Kidney (tissue), 14 donors: ENCODE measurements around the gene DDX55. TPM values are rescaled to one million over a fixed set of nuclear protein-coding genes. Genes with fewer than 3 reads are reported as not detected.

ENCODE experiments used
- DNase-seq, 5 donors: peaks; one replicate each; pipeline ENCODE4 v3.0.0-alpha.2; 2013 to 2020
- FAIRE-seq: peaks from 2 replicates; lab custom pipeline; 2012; peaks lifted over from hg19 to GRCh38; lab: Jason Lieb, UNC
- H3K27ac ChIP-seq, 2 donors: one replicate each; pipeline ENCODE4 v1.7.0; 2013; ENCODE audit warnings: low read depth in 2 of 2, low read length in 2 of 2, inconsistent platforms in 1 of 2
- H3K27me3 ChIP-seq: one replicate; pipeline ENCODE4 v1.7.1; 2013; ENCODE audit warnings: low read length, inconsistent platforms; ENCODE audit not compliant: control insufficient read depth, insufficient read depth
- H3K36me3 ChIP-seq, 3 donors: one replicate each; pipeline versions ENCODE4 v1.7.0 to v1.7.1; 2013; ENCODE audit warnings: low read length in 3 of 3, control low read depth in 1 of 3, inconsistent platforms in 1 of 3; ENCODE audit not compliant: insufficient read depth in 3 of 3, control insufficient read depth in 2 of 3
- H3K4me1 ChIP-seq, 3 donors: one replicate each; pipeline versions ENCODE4 v1.7.0 to v1.7.1; 2013; ENCODE audit warnings: low read length in 3 of 3, inconsistent platforms in 1 of 3, low read depth in 1 of 3; ENCODE audit not compliant: control insufficient read depth in 2 of 3, insufficient read depth in 2 of 3
- H3K4me3 ChIP-seq, 3 donors: one replicate each; pipeline versions ENCODE4 v1.7.0 to v1.8.1; 2013; ENCODE audit warnings: low read length in 3 of 3, control low read depth in 1 of 3, inconsistent platforms in 1 of 3
- H3K9ac ChIP-seq, 3 donors: one replicate each; pipeline versions ENCODE4 v1.7.0 to v1.7.1; 2013; ENCODE audit warnings: low read length in 3 of 3, control low read depth in 1 of 3, inconsistent platforms in 1 of 3
- H3K9me3 ChIP-seq, 3 donors: one replicate each; pipeline versions ENCODE4 v1.7.0 to v1.7.1; 2013; ENCODE audit warnings: low read length in 3 of 3, control low read depth in 1 of 3, inconsistent platforms in 1 of 3; ENCODE audit not compliant: control insufficient read depth in 2 of 3, insufficient read depth in 1 of 3
- intact Hi-C: fragments of 100-400 bp; cut with DNase I; formaldehyde crosslinking; loops from one replicate; pipeline ENCODE4 v1.11.1; 2022
- polyA plus RNA-seq: library from polyadenylated mRNA; stranded (reverse); fragments of 350-450 nt; fragmentation: Illumina TruSeq; extraction: RNeasy Lipid Tissue Mini Kit (QIAGEN cat#74804); gene quantifications from one replicate; pipeline ENCODE4 v1.2.3, GENCODE V29; 2014; ENCODE audit warnings: low read depth, low replicate concordance; ENCODE audit not compliant: insufficient read depth
- total RNA-seq: library from RNA; stranded (reverse); fragmentation: NEBNext Ultra II Directional; extraction: Animal tissue kit (Norgen Biotek cat#: 25700); gene quantifications from one replicate; pipeline ENCODE4 v1.2.1, GENCODE V29; 2021
- TF ChIP-seq, protein P1 (sequence below): IDR thresholded peaks from 3 replicates; pipeline ENCODE4 v1.5.1; 2012; ENCODE audit warnings: mild to moderate bottlenecking, moderate library complexity, borderline replicate concordance; ENCODE audit not compliant: insufficient read depth; ENCODE audit errors: extremely low read depth
- donor health status: control.
- donor health status: control.
- donor health status: control.
- donor health status: control.
- donor health status: control.
- donor health status: DM: yes; HTN: yes; CAD: no.
- donor health status: Normal renal cell carcinoma (clear cell type).

DDX55 gene
- total and polyA plus RNA-seq, 2 donors from 2014 or later, result 9.2 to 20.3 TPM

DNA sequence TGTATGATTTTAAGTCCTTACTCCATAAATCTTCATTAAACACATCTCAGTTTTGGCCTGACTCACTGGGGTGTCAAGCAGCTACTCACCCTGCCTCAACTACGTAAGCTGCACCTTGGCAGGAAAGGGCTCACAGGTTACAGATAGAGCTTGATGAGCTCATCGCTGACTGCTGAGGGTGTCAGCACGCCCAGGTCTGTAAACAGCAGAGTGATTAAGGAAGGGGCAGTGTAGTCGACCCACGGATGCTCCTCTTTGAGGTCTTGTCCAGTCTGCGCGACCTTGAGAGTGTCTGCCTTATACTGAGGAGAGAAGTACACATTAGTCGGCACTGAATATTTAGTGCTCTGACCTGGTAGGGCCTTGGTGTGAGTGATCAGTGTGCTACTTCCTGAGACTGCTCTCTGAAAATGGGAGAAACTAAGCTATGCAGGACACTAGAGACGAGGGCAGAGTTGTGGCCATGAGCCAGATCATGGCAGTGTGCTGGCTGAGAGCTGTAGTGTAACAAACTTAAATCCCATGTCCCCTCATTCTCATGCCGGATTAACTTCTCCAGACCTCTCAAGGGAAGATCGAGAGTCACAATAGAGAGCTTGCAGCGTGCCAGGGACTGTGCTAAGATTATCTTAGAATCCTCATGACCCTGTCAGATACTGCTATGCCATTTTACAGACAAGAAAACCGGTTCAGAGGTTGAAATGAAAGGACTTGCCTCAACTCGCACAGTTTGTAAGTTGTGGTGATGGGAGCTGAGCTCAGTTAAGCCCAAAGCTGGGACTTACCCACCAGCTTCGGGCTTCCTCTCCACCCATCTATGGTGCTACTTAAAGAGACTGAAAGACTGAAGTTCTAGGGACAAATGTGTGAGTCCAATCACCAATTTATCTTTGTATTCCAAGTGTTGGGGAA lies 20.0 kb downstream of the DDX55 start:
- no peak overlapping the region for H3K4me3 ChIP-seq
- DNase-seq (no peak), FAIRE-seq (no peak)
- H3K27ac ChIP-seq, result no peak overlapping the region
- H3K9ac ChIP-seq, result no peak overlapping the region
- no peaks in the 10 kb centered on the region for H3K9me3 ChIP-seq
- TF ChIP-seq, protein P1, sequence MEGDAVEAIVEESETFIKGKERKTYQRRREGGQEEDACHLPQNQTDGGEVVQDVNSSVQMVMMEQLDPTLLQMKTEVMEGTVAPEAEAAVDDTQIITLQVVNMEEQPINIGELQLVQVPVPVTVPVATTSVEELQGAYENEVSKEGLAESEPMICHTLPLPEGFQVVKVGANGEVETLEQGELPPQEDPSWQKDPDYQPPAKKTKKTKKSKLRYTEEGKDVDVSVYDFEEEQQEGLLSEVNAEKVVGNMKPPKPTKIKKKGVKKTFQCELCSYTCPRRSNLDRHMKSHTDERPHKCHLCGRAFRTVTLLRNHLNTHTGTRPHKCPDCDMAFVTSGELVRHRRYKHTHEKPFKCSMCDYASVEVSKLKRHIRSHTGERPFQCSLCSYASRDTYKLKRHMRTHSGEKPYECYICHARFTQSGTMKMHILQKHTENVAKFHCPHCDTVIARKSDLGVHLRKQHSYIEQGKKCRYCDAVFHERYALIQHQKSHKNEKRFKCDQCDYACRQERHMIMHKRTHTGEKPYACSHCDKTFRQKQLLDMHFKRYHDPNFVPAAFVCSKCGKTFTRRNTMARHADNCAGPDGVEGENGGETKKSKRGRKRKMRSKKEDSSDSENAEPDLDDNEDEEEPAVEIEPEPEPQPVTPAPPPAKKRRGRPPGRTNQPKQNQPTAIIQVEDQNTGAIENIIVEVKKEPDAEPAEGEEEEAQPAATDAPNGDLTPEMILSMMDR, result no peak
- no peaks in the 10 kb centered on the region for H3K27me3 ChIP-seq
- H3K4me1 ChIP-seq, result no peaks in the 10 kb centered on the region
- peaks cover 15 to 67% (median 51%) of the 10 kb centered on the region in 3 donors for H3K36me3 ChIP-seq
- intact Hi-C loops, result no loop called here

DNA sequence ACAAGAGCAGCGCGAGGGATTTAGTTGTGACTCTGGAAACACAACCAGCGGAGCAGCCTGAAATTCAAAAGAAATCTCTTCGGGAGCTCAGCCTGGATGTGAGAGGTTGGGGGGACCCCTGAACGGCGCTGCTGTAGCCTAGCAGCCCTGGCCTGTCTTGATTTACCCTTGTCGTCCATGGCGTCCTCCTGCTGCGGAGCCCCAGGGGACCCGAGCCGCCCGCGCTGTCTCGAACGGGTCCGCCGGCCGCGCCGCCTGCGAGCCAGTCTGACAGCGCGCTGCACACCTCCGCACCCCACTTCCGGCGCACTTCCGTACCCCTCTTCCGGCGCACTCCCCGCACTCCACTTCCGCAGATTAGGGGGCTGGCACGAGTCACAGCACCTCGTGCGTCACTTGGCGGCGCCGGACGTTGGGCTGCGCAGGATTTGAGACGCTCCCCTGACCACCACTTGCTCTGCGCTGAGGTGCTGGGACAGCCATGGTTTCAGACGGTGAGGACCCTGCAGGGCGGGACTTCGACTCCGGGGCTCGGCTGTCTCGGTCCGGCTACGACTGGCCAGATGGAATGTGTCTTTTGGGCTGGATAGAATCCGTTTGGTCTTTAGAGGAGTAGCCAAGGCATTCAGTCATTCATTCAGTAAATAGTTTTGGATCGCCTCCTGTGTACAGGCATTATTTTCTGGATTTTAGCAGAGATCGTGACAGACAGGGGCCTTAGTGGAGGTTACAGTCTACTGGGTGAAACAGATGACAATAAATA lies 31.7 kb downstream of the DDX55 start, which contains the start of the genes EIF2B1 and GTF2H3:
Gene EIF2B1, minus strand, starts transcription at position 308 of the 763 bp plus-strand sequence. Its CDS starts 129 bp downstream, at position 179.
Gene GTF2H3, plus strand, starts transcription at position 451 of the 763 bp plus-strand sequence. Its CDS starts 31 bp downstream, at position 482.
- H3K27ac ChIP-seq, result peak within 1 kb of the TSS; percentile 51 to 78
- DNase-seq (peak; percentile 98 to 99 (median 98)), FAIRE-seq (no peak)
- H3K4me3 ChIP-seq, result peak within 1 kb of the TSS; percentile 97 to 100 (median 98)
- no peaks in the 10 kb centered on the region for H3K27me3 ChIP-seq
- TF ChIP-seq, protein P1, result no peak
- H3K9me3 ChIP-seq, result no peaks in the 10 kb centered on the region
- H3K36me3 ChIP-seq, result peaks cover 9 to 19% (median 17%) of the 10 kb centered on the region in 3 donors
- intact Hi-C loops, result no loop called here
- peaks cover 3 to 11% (median 6%) of the 10 kb centered on the region in 3 donors for H3K4me1 ChIP-seq
- H3K9ac ChIP-seq, result peak within 1 kb of the TSS; percentile 89 to 99 (median 93)

DNA sequence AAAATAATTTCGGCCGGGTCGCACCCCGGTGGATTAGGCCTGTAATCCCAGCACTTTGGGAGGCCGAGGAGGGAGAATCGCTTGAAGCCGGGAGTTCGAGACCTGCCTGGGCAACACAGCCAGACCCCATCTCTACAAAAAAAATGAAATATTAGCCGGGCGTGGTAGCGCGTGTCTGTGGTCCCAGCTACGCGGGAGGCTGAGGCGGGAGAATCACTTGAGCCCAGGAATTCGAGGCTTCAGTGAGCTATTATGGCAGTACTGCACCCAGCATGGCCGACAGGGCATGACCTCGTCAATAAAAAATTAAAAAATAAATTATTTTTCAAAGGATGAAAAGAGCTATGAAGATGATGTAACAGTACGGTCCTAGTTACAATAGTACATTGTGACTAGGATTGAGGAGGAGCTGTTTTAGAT lies 32.3 kb downstream of the DDX55 start:
- H3K9ac ChIP-seq, result peak overlapping the region; percentile 89 to 99 (median 93)
- peak overlapping the region in 1 of 2 donors; percentile 78 for H3K27ac ChIP-seq
- DNase-seq, result peak in 1 of 5 donors; percentile 56

More for the DNA sequence above, 32.3 kb downstream of the DDX55 start:
- no peak for FAIRE-seq
- Histone ChIP-seq H3K36me3 (peaks cover 9 to 15% (median 15%) of the 10 kb centered on the region in 3 donors), H3K4me1 (peaks cover 3 to 11% (median 6%) of the 10 kb centered on the region in 3 donors), H3K4me3 (peak overlapping the region; percentile 97 to 100 (median 98)), H3K27me3 (no peaks in the 10 kb centered on the region), H3K9me3 (no peaks in the 10 kb centered on the region)
- intact Hi-C loops, result no loop called here
- TF ChIP-seq, protein P1, result no peak
